ENCODE data around the gene HAUS8. TPM values are rescaled to one million over a fixed set of nuclear protein-coding genes. Genes with fewer than 3 reads are reported as not detected.

The HAUS8 gene
- total and polyA plus RNA-seq, 5 experiments from 2014 or later = 5.3 to 20.4 (median 11.9) TPM

DNA sequence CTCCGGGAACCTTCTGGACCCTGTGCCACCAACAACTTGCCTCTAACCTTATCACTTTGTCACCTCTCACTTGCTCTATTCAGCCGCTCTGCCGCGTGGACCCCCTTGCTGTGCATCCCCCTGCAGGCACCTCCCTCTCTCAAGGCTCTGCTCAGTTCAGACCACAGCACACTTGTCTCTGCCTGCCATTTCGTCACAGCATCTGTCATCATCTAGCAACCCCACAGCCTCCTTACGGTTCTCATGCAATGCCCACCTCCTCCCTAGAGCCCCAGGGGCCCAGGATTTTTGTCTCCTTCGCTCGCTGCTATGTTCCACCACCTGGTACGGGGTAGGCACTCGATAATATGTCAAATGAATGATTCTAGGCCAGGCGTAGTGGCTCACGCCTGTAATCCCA is 4.8 kb downstream of the HAUS8 start:
- Mint-ChIP-seq H3K27ac (peak overlapping the region in 3 of 10 donors; percentile 66 to 78 (median 70)), H3K4me1 (peaks cover 25 to 54% (median 48%) of the 10 kb centered on the region in 4 donors), H3K36me3 (peaks cover 0 to 33% (median 10%) of the 10 kb centered on the region in 3 donors), H3K4me3 (peak overlapping the region in 1 of 10 donors; percentile 2), H3K9me3 (no peaks in the 10 kb centered on the region), H3K27me3 (no peaks in the 10 kb centered on the region)
- ATAC-seq = no peak
- no peak for DNase-seq
- POLR2A ChIA-PET = interaction anchor here (1.0 kb wide), 1 partner anchor 8 kb away, joined by 3 read pairs; no protein-coding TSS in a partner anchor

- no peak for DNase-seq
- Mint-ChIP-seq H3K4me3 (no peak overlapping the region), H3K27ac (no peak overlapping the region), H3K9me3 (no peaks in the 10 kb centered on the region), H3K36me3 (peaks cover 0 to 33% (median 10%) of the 10 kb centered on the region in 3 donors), H3K27me3 (no peaks in the 10 kb centered on the region), H3K4me1 (peaks cover 30 to 55% (median 50%) of the 10 kb centered on the region in 4 donors)
- POLR2A ChIA-PET = interaction anchor here (1.0 to 1.4 kb wide), 3 partner anchors 9 to 157 kb away, joined by 3 to 5 read pairs (median 3); partner anchors contain the start of gene OCEL1
- ATAC-seq = no peak
Measured at GRCh38 chr19:17069193-17069592, 6.1 kb downstream of the HAUS8 start.

GRCh38 chr19:17063428-17063827 is 11.8 kb downstream of the HAUS8 start:
- POLR2A ChIA-PET = no interaction called here
- H3K27ac Mint-ChIP-seq = peak overlapping the region in 5 of 10 donors; percentile 8 to 87 (median 32)

GRCh38 chr19:17061691-17062090 is 13.6 kb downstream of the HAUS8 start:
- Mint-ChIP-seq H3K4me1 (peaks cover 14 to 32% (median 22%) of the 10 kb centered on the region in 4 donors), H3K27ac (peak overlapping the region in 1 of 10 donors; percentile 38), H3K4me3 (no peak overlapping the region), H3K36me3 (peaks cover 9 to 42% (median 28%) of the 10 kb centered on the region in 3 donors), H3K27me3 (no peaks in the 10 kb centered on the region), H3K9me3 (peaks cover 0 to 7% (median 0%) of the 10 kb centered on the region in 9 donors)
- no peak for ATAC-seq
- POLR2A ChIA-PET = no interaction called here
- DNase-seq = no peak

More at GRCh38 chr19:17063428-17063827, 11.8 kb downstream of the HAUS8 start:
- DNase-seq (no peak), ATAC-seq (no peak)
- Mint-ChIP-seq H3K9me3 (peaks cover 0 to 4% (median 0%) of the 10 kb centered on the region in 9 donors), H3K36me3 (peaks cover 4 to 38% (median 20%) of the 10 kb centered on the region in 3 donors), H3K27me3 (no peaks in the 10 kb centered on the region), H3K4me1 (peaks cover 22 to 43% (median 32%) of the 10 kb centered on the region in 4 donors), H3K4me3 (no peak overlapping the region)

DNA sequence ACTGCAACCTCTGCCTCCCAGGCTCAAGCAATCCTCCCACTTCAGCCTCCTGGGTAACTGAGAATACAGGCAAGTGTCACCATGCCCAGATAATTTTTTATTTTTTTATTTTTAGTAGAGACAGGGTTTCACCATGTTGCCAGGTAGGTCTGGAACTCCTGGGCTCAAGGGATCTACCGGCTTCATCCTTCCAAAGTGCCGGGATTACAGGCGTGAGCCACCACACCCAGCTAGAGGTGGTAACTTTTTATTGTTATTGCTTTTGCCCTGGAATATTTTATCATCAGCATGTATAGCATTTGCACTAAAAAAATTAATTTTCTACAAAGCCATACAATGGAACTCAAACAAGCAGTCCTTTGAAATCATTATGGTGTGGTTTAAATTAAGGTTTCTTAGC is 14.0 kb downstream of the HAUS8 start:
- H3K27me3 Mint-ChIP-seq = no peaks in the 10 kb centered on the region
- H3K9me3 Mint-ChIP-seq = peaks cover 0 to 7% (median 0%) of the 10 kb centered on the region in 9 donors
- H3K4me3 Mint-ChIP-seq = no peak overlapping the region
- ATAC-seq (no peak), DNase-seq (no peak)
- POLR2A ChIA-PET = no interaction called here
- peaks cover 11 to 27% (median 20%) of the 10 kb centered on the region in 4 donors for H3K4me1 Mint-ChIP-seq
- H3K27ac Mint-ChIP-seq = peak overlapping the region in 1 of 10 donors; percentile 38
- H3K36me3 Mint-ChIP-seq = peaks cover 9 to 43% (median 28%) of the 10 kb centered on the region in 3 donors

DNA sequence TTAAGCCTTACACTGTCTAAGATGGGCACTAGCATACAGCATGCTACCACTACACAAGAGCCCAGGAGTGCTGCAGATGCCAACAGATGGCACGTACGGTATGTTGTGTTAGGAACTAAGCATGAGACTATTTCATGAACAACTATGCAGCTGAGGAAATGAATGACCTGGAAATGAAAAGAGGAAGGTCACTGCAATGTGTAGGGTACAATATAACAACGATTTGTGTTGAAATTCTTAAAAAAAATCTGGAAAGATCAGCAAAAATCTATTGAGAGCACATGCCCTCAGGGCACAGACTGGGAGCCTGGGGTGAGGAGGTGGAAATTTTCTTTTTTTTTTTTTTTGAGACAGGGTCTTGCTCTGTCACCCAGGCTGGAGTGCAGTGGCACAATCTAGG is 14.4 kb downstream of the HAUS8 start:
- Mint-ChIP-seq H3K27me3 (no peaks in the 10 kb centered on the region), H3K4me1 (peaks cover 11 to 26% (median 20%) of the 10 kb centered on the region in 4 donors), H3K27ac (no peak overlapping the region), H3K4me3 (no peak overlapping the region), H3K36me3 (peaks cover 9 to 47% (median 28%) of the 10 kb centered on the region in 3 donors), H3K9me3 (peaks cover 0 to 7% (median 0%) of the 10 kb centered on the region in 9 donors)
- DNase-seq = no peak
- POLR2A ChIA-PET = interaction anchor here (0.7 kb wide), 1 partner anchor 544 kb away, joined by 4 read pairs; no protein-coding TSS in a partner anchor
- no peak for ATAC-seq

DNA sequence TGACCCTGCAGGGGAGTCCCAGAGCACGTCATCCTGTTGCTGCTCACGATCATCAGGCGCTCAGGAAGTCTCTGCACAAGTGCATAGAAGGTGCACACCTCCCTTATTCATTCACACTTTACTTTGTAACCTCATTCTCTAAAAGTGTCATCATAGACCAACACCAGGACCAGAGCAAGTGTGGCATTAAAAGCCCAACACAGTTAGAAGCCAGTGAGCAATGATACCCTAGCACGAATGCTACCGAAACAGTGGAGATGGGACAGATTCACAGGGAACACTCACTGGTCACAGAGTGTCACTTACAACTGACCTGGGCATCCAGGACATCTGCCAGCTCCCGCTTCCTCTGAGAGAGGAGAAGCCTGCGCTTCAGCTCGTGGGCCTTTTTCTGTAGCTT is 17.0 kb downstream of the HAUS8 start:
- H3K4me1 Mint-ChIP-seq = peaks cover 0 to 4% (median 2%) of the 10 kb centered on the region in 4 donors
- ATAC-seq (no peak), DNase-seq (no peak)
- peaks cover 0 to 7% (median 0%) of the 10 kb centered on the region in 9 donors for H3K9me3 Mint-ChIP-seq
- POLR2A ChIA-PET = no interaction called here
- no peak overlapping the region for H3K27ac Mint-ChIP-seq
- H3K4me3 Mint-ChIP-seq = no peak overlapping the region
- H3K27me3 Mint-ChIP-seq = no peaks in the 10 kb centered on the region
- H3K36me3 Mint-ChIP-seq = peaks cover 9 to 70% (median 31%) of the 10 kb centered on the region in 3 donors

DNA sequence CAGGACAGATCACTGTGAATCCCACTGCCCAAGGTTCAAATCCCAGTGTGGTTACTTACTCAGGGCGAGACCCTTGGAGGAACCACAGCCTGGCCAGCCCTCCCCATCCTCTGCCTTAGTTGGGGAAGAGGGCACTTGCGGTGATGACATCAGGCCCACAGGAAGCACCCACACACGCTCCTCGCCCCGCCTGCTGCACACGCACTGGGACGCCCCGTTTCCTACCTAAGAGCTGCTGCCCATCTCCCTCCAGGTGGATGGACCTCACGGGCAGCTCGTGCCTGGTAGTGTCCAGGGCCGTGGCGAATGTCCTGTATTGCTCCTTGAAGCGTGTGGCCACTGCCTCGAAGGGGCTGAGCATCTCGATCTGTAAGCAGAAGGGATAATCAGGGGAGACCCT is 19.6 kb downstream of the HAUS8 start:
- DNase-seq (no peak), ATAC-seq (no peak)
- Mint-ChIP-seq H3K27ac (no peak overlapping the region), H3K27me3 (no peaks in the 10 kb centered on the region), H3K4me1 (peaks cover 0 to 2% (median under 1%) of the 10 kb centered on the region in 4 donors), H3K4me3 (no peak overlapping the region), H3K9me3 (peaks cover 0 to 7% (median 0%) of the 10 kb centered on the region in 9 donors), H3K36me3 (peaks cover 9 to 82% (median 29%) of the 10 kb centered on the region in 3 donors)
- POLR2A ChIA-PET = interaction anchor here (1.3 kb wide), 1 partner anchor 181 kb away, joined by 3 read pairs; no protein-coding TSS in a partner anchor

- Mint-ChIP-seq H3K36me3 (peaks cover 9 to 82% (median 26%) of the 10 kb centered on the region in 3 donors), H3K27me3 (no peaks in the 10 kb centered on the region), H3K4me1 (peaks cover 0 to 2% (median 0%) of the 10 kb centered on the region in 4 donors), H3K4me3 (no peak overlapping the region), H3K9me3 (peaks cover 0 to 7% (median 0%) of the 10 kb centered on the region in 9 donors), H3K27ac (no peak overlapping the region)
- ATAC-seq (no peak), DNase-seq (no peak)
- POLR2A ChIA-PET = no interaction called here
Measured at GRCh38 chr19:17054746-17055145, 20.5 kb downstream of the HAUS8 start.

DNA sequence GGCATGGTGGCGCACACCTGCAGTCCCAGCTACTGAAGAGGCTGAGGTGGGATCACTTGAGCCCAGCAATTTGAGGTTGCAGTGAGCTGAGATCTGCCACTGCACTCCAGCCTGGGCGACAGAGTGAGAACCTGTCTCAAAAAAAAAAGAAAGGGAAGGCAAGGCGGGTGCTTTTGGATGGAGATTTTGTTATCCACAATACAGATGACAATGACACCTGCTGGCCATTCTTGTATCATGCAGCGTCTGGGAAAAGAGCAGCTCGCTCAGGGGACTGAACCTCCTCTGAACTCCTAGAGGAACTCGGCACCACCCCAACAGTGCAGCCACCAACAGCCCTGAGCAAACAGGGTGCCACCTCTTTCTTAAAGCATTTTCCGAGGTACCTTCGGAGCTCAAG is 22.8 kb downstream of the HAUS8 start:
- ATAC-seq (peak in 1 of 2 donors; percentile 49), DNase-seq (peak in 7 of 10 donors; percentile 10 to 48 (median 31))
- POLR2A ChIA-PET = no interaction called here
- H3K9me3 Mint-ChIP-seq = no peaks in the 10 kb centered on the region
- no peaks in the 10 kb centered on the region for H3K4me1 Mint-ChIP-seq
- no peak overlapping the region for H3K4me3 Mint-ChIP-seq
- H3K27ac Mint-ChIP-seq = peak overlapping the region in 4 of 10 donors; percentile 24 to 75 (median 54)
- H3K27me3 Mint-ChIP-seq = no peaks in the 10 kb centered on the region
- H3K36me3 Mint-ChIP-seq = peaks cover 0 to 79% (median 5%) of the 10 kb centered on the region in 3 donors

- Mint-ChIP-seq H3K4me1 (no peaks in the 10 kb centered on the region), H3K4me3 (no peak overlapping the region), H3K27me3 (no peaks in the 10 kb centered on the region), H3K27ac (peak overlapping the region in 1 of 10 donors; percentile 45), H3K9me3 (no peaks in the 10 kb centered on the region), H3K36me3 (peaks cover 0 to 67% (median 5%) of the 10 kb centered on the region in 3 donors)
- ATAC-seq = no peak
- POLR2A ChIA-PET = interaction anchor here (0.6 kb wide), 1 partner anchor 36 kb away, joined by 4 read pairs; no protein-coding TSS in a partner anchor
- DNase-seq = no peak
Measured at GRCh38 chr19:17049711-17050280, 25.5 kb downstream of the HAUS8 start.

GRCh38 chr19:17048885-17049453 is 26.3 kb downstream of the HAUS8 start:
- ATAC-seq = no peak
- Mint-ChIP-seq H3K27ac (peak overlapping the region in 4 of 10 donors; percentile 29 to 76 (median 56)), H3K36me3 (peaks cover 0 to 59% (median 3%) of the 10 kb centered on the region in 3 donors), H3K4me1 (no peaks in the 10 kb centered on the region), H3K4me3 (no peak overlapping the region), H3K9me3 (no peaks in the 10 kb centered on the region), H3K27me3 (no peaks in the 10 kb centered on the region)
- POLR2A ChIA-PET = no interaction called here
- no peak for DNase-seq

Data from naive thymus-derived CD8-positive, alpha-beta T cell (primary cell).